Lung (tissue), 12 donors: ENCODE results near the gene CATSPERZ. TPM values are rescaled to one million over a fixed set of nuclear protein-coding genes. Genes with fewer than 3 reads are reported as not detected.

Experiments
- ATAC-seq: fragments of 200-7000 bp; cut with Tn5 transposase; one replicate; pipeline ENCODE4 v1.9.1; 2020; ENCODE audit warnings: moderate number of reproducible peaks; ENCODE audit not compliant: insufficient read depth, low FRiP score
- DNase-seq, 3 donors: peaks; one replicate each; pipeline ENCODE4 v3.0.0-alpha.2; 2013 to 2017
- H3K27ac ChIP-seq, 2 donors: one replicate each; pipeline ENCODE4 v1.5.1; 2013; ENCODE audit warnings: mild to moderate bottlenecking in 2 of 2, moderate library complexity in 2 of 2, control low read depth in 1 of 2, inconsistent platforms in 1 of 2, low read depth in 1 of 2, low read length in 1 of 2
- H3K27me3 ChIP-seq, 3 donors: one replicate each; pipeline ENCODE4 v1.5.1; 2013; ENCODE audit warnings: low read length in 2 of 3; ENCODE audit not compliant: control insufficient read depth in 3 of 3, insufficient read depth in 3 of 3
- H3K36me3 ChIP-seq, 4 donors: one replicate each; pipeline ENCODE4 v1.5.1; 2013; ENCODE audit warnings: low read length in 4 of 4, mild to moderate bottlenecking in 1 of 4, moderate library complexity in 1 of 4; ENCODE audit not compliant: control insufficient read depth in 4 of 4, insufficient read depth in 4 of 4
- H3K4me1 ChIP-seq, 5 donors: one replicate each; pipeline ENCODE4 v1.5.1; 2013; ENCODE audit warnings: low read length in 5 of 5, mild to moderate bottlenecking in 2 of 5, moderate library complexity in 1 of 5; ENCODE audit not compliant: control insufficient read depth in 5 of 5, insufficient read depth in 5 of 5
- H3K4me3 ChIP-seq: one replicate; pipeline ENCODE4 v1.5.1; 2013; ENCODE audit warnings: mild to moderate bottlenecking, control low read depth, moderate library complexity
- H3K9ac ChIP-seq, 2 donors: one replicate each; pipeline ENCODE4 v1.5.1; 2013; ENCODE audit warnings: low read length in 2 of 2, control low read depth in 1 of 2; ENCODE audit not compliant: insufficient read depth in 1 of 2
- H3K9me3 ChIP-seq, 4 donors: one replicate each; pipeline ENCODE4 v1.5.1; 2013; ENCODE audit warnings: low read length in 3 of 4, mild to moderate bottlenecking in 1 of 4, moderate library complexity in 1 of 4; ENCODE audit not compliant: control insufficient read depth in 4 of 4, insufficient read depth in 3 of 4
- CTCF ChIP-seq: IDR thresholded peaks from 2 replicates; pipeline ENCODE4 v1.5.1; 2012; ENCODE audit warnings: mild to moderate bottlenecking; ENCODE audit errors: control extremely low read depth, extremely low read depth
- WGBS, 2 donors: extraction: QIAGEN DNeasy Blood & Tissue Kit; methylation state at CpG; one replicate each; pipeline ENCODE4 v1.1.7; 2013; 5-methylcytosine and 5-hydroxymethylcytosine counted together
- polyA plus RNA-seq, 2 donors: library from polyadenylated mRNA; stranded (reverse); fragments of 200-250 nt; gene quantifications; one replicate each; pipeline ENCODE4 v1.2.1, GENCODE V29; 2013
- total RNA-seq, 2 donors: library from RNA; depleted of rRNA in 1 of 2; stranded (reverse); fragments of >200 nt in 1 of 2; gene quantifications; one replicate each; pipeline ENCODE4 v1.2.1, GENCODE V29; 2014 to 2021
- donor health status: control.
- donor health status: control.
- donor health status: Bipolar disorder and iron deficiency.
- donor health status: healthy.
- donor health status: DM: yes; HTN: yes; CAD: no.

The CATSPERZ gene
- total and polyA plus RNA-seq, 4 donors, result 0.31 to 0.98 (median 0.67) TPM; not detected in 1

GRCh38 chr11:64296830-64297698 is 3.1 kb upstream of the CATSPERZ start:
- TF ChIP-seq CTCF, result no peak
- Histone ChIP-seq H3K4me3 (no peak overlapping the region), H3K27me3 (peaks cover 0 to 84% (median 79%) of the 10 kb centered on the region in 3 donors), H3K9ac (no peak overlapping the region), H3K4me1 (peaks cover 0 to 24% (median 10%) of the 10 kb centered on the region in 5 donors), H3K27ac (no peak overlapping the region), H3K9me3 (no peaks in the 10 kb centered on the region), H3K36me3 (no peaks in the 10 kb centered on the region)
- 15 to 17% methylated on average over 29 to 34 of the region's 34 CpGs for WGBS, 2 donors
- ATAC-seq (no peak), DNase-seq (no peak)

- no peak for TF ChIP-seq CTCF
- Histone ChIP-seq H3K27ac (no peak overlapping the region), H3K27me3 (peaks cover 0 to 80% (median 80%) of the 10 kb centered on the region in 3 donors), H3K4me3 (no peak overlapping the region), H3K9me3 (no peaks in the 10 kb centered on the region), H3K4me1 (peaks cover 0 to 18% (median 7%) of the 10 kb centered on the region in 5 donors), H3K9ac (no peak overlapping the region), H3K36me3 (no peaks in the 10 kb centered on the region)
- ATAC-seq, result no peak
- DNase-seq, result no peak
- WGBS, 2 donors, result 28 to 42% methylated on average over 18 of the region's 18 CpGs
These were observed 2.3 kb upstream of the CATSPERZ start for GRCh38 chr11:64297699-64298358.

- peaks cover 0 to 70% (median 68%) of the 10 kb centered on the region in 3 donors for H3K27me3 ChIP-seq
- TF ChIP-seq CTCF, result no peak
These were observed 952 bp upstream of the CATSPERZ start for GRCh38 chr11:64298966-64299846.

More at GRCh38 chr11:64298966-64299846, 952 bp upstream of the CATSPERZ start:
- 3 to 4% methylated on average over 47 to 60 of the region's 60 CpGs for WGBS, 2 donors
- Histone ChIP-seq H3K27ac (no peak overlapping the region), H3K4me3 (no peak overlapping the region), H3K36me3 (no peaks in the 10 kb centered on the region), H3K4me1 (peaks cover 0 to 18% (median 10%) of the 10 kb centered on the region in 5 donors), H3K9me3 (no peaks in the 10 kb centered on the region), H3K9ac (no peak overlapping the region)
- ATAC-seq (no peak), DNase-seq (peak; percentile 66 to 78 (median 72))
